Measurements from ENCODE around the gene UBXN7.

- TF ChIP-seq, protein P1, sequence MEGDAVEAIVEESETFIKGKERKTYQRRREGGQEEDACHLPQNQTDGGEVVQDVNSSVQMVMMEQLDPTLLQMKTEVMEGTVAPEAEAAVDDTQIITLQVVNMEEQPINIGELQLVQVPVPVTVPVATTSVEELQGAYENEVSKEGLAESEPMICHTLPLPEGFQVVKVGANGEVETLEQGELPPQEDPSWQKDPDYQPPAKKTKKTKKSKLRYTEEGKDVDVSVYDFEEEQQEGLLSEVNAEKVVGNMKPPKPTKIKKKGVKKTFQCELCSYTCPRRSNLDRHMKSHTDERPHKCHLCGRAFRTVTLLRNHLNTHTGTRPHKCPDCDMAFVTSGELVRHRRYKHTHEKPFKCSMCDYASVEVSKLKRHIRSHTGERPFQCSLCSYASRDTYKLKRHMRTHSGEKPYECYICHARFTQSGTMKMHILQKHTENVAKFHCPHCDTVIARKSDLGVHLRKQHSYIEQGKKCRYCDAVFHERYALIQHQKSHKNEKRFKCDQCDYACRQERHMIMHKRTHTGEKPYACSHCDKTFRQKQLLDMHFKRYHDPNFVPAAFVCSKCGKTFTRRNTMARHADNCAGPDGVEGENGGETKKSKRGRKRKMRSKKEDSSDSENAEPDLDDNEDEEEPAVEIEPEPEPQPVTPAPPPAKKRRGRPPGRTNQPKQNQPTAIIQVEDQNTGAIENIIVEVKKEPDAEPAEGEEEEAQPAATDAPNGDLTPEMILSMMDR (IDR thresholded peaks at IDR 0.05) = no peak
- TF ChIP-seq POLR2AphosphoS5 (IDR thresholded peaks at IDR 0.05) = no peak
- TF ChIP-seq POLR2A (IDR thresholded peaks at IDR 0.05) = no peak
These were observed 31.9 kb downstream of the UBXN7 start for GRCh38 chr3:196400331-196400730.

All from transverse colon (tissue), 4 donors.